HepG2 (cell line): Measurements from ENCODE around the gene SP6. TPM values are rescaled to one million over a fixed set of nuclear protein-coding genes. Genes with fewer than 3 reads are reported as not detected.

ENCODE experiments used
- AGO1 ChIP-seq: fragments of 200-400 bp; formaldehyde crosslinking; IDR thresholded peaks from 2 replicates; pipeline ENCODE4 v1.6.1; 2017; ENCODE audit warnings: mild to moderate bottlenecking, low read depth, low read length, moderate library complexity; ENCODE audit not compliant: poor library complexity, severe bottlenecking
- ARNTL ChIP-seq: sonication (generic); formaldehyde crosslinking; IDR thresholded peaks from 2 replicates; pipeline ENCODE4 v1.4.0; 2020; ENCODE audit warnings: mild to moderate bottlenecking, missing genetic modification reagents
- BCL3 ChIP-seq: sonication (generic); formaldehyde crosslinking; IDR thresholded peaks from 2 replicates; pipeline ENCODE4 v1.5.1; 2020; ENCODE audit warnings: mild to moderate bottlenecking, missing genetic modification reagents, moderate library complexity
- CEBPB ChIP-seq: IDR thresholded peaks from 2 replicates; pipeline ENCODE4 v1.6.1; 2011; ENCODE audit warnings: low read depth, low read length, improper control_type of control experiment, borderline replicate concordance
- CREBL2 ChIP-seq: sonication (generic); formaldehyde crosslinking; IDR thresholded peaks from 2 replicates; pipeline ENCODE4 v1.8.1; 2023; ENCODE audit warnings: missing genetic modification reagents, mild to moderate bottlenecking, borderline replicate concordance
- CTCF ChIP-seq: sonication (generic); formaldehyde crosslinking; IDR thresholded peaks from 2 replicates; pipeline ENCODE4 v1.5.0; 2020; ENCODE audit warnings: mild to moderate bottlenecking, missing genetic modification reagents, moderate library complexity
- FOSL2 ChIP-seq: sonication (generic); formaldehyde crosslinking; IDR thresholded peaks from 2 replicates; pipeline ENCODE4 v1.4.0; 2020; ENCODE audit warnings: missing genetic modification reagents
- GZF1 ChIP-seq: sonication (generic); formaldehyde crosslinking; IDR thresholded peaks from 2 replicates; pipeline ENCODE4 v1.5.1; 2020; ENCODE audit warnings: mild to moderate bottlenecking, missing genetic modification reagents
- IKZF1 ChIP-seq: fragments of 450-650 bp; IDR thresholded peaks from 2 replicates; pipeline ENCODE4 v1.7.1; 2016
- JUNB ChIP-seq: sonication (generic); formaldehyde crosslinking; IDR thresholded peaks from 2 replicates; pipeline ENCODE4 v1.8.0; 2022; ENCODE audit warnings: missing genetic modification reagents, mild to moderate bottlenecking, borderline replicate concordance
- KDM5B ChIP-seq: sonication (generic); formaldehyde crosslinking; IDR thresholded peaks from 2 replicates; pipeline ENCODE4 v1.4.0; 2020; ENCODE audit warnings: missing genetic modification reagents, mild to moderate bottlenecking, borderline replicate concordance
- NFYB ChIP-seq: sonication (generic); formaldehyde crosslinking; IDR thresholded peaks from 2 replicates; pipeline ENCODE4 v1.4.0; 2020; ENCODE audit warnings: missing genetic modification reagents
- RFX3 ChIP-seq: IDR thresholded peaks from 2 replicates; pipeline ENCODE4 v1.6.1; 2016; ENCODE audit warnings: missing biosample characterization, missing genetic modification reagents
- SMAD3 ChIP-seq: sonication (generic); formaldehyde crosslinking; IDR thresholded peaks from 2 replicates; pipeline ENCODE4 v1.4.0; 2020; ENCODE audit warnings: missing genetic modification reagents
- ZNF34 ChIP-seq: sonication (generic); formaldehyde crosslinking; IDR thresholded peaks from 2 replicates; pipeline ENCODE4 v1.4.0; 2020; ENCODE audit warnings: mild to moderate bottlenecking, missing genetic modification reagents, borderline replicate concordance
- ZNF616 ChIP-seq: sonication (generic); formaldehyde crosslinking; IDR thresholded peaks from 2 replicates; pipeline ENCODE4 v1.5.0; 2020; ENCODE audit warnings: low read depth, mild to moderate bottlenecking, missing genetic modification reagents
- ZNF687 ChIP-seq: sonication (generic); formaldehyde crosslinking; IDR thresholded peaks from 2 replicates; pipeline ENCODE4 v1.5.1; 2020; ENCODE audit warnings: mild to moderate bottlenecking, missing genetic modification reagents, moderate library complexity
- ZNF747 ChIP-seq: sonication (generic); formaldehyde crosslinking; IDR thresholded peaks from 2 replicates; pipeline ENCODE4 v1.8.1; 2023; ENCODE audit warnings: missing genetic modification reagents, mild to moderate bottlenecking, borderline replicate concordance
- ZNF883 ChIP-seq: sonication (generic); formaldehyde crosslinking; IDR thresholded peaks from 2 replicates; pipeline ENCODE4 v1.5.1; 2020; ENCODE audit warnings: mild to moderate bottlenecking, missing genetic modification reagents; ENCODE audit errors: not compliant biosample characterization
- polyA plus RNA-seq, 8 experiments: library from polyadenylated mRNA; depleted of rRNA in 3 of 8; stranded (reverse) in 7 of 8; unstranded in 1 of 8; fragments of >200 nt; fragmentation: Illumina TruSeq in 4 of 8; extraction: Trizol in 4 of 8; gene quantifications; 2 replicates each; pipeline versions ENCODE4 v1.2.1 to v1.2.3, GENCODE V29; 2011 to 2016; ENCODE audit warnings: low read depth in 4 of 8, missing spikeins in 1 of 8, mixed read lengths in 1 of 8; ENCODE audit not compliant: insufficient read depth in 1 of 8
- total RNA-seq, 5 experiments: library from RNA; depleted of rRNA; stranded (reverse); fragments of >200 nt; fragmentation: Illumina TruSeq; extraction: Trizol; gene quantifications; 2 replicates each; pipeline ENCODE4 v1.2.3, GENCODE V29; 2016; ENCODE audit warnings: low read depth in 1 of 5

The SP6 gene
- total and polyA plus RNA-seq, 2 of the 13 experiments (the other 11 are each of a cell fraction or from before 2014, with no cell fraction given), result 0.07 TPM

GRCh38 chr17:47840742-47841487, 10.0 kb downstream of the SP6 start, which contains the start of gene SCRN2 (continued):
- peak; percentile 99 for TF ChIP-seq CTCF (CRISPR knock-in tag)
- TF ChIP-seq IKZF1, result no peak
- no peak; the same call in 1 of the 2 replicates for TF ChIP-seq BCL3
- peak; percentile 50; the same call in 1 of the 2 replicates for TF ChIP-seq ARNTL
- peak; percentile 81; the same call in 1 of the 2 replicates for TF ChIP-seq ZNF747 (CRISPR knock-in tag)
- TF ChIP-seq CREBL2 (CRISPR knock-in tag), result 0 out of 2 replicates have a peak, but pooled peaks have one; percentile 23
- TF ChIP-seq ZNF687, result peak; percentile 95
- TF ChIP-seq RFX3 (CRISPR knock-in tag), result no peak
- peak; percentile 88 for TF ChIP-seq ZNF883 (CRISPR knock-in tag)
- no peak for TF ChIP-seq ZNF616 (CRISPR knock-in tag)
- TF ChIP-seq CEBPB, result no peak
- TF ChIP-seq ZNF34, result peak; percentile 55; the same call in 1 of the 2 replicates
- peak; percentile 78; the same call in 1 of the 2 replicates for TF ChIP-seq KDM5B (CRISPR knock-in tag)
- TF ChIP-seq NFYB (CRISPR knock-in tag), result peak; percentile 77
- peak; percentile 90 for TF ChIP-seq SMAD3 (CRISPR knock-in tag)
- TF ChIP-seq JUNB (CRISPR knock-in tag), result no peak
- no peak; the same call in 1 of the 2 replicates for TF ChIP-seq FOSL2 (CRISPR knock-in tag)
- TF ChIP-seq AGO1, result no peak
- peak; percentile 59 for TF ChIP-seq GZF1 (CRISPR knock-in tag)
